NT2/D1 (cell line): Measurements from ENCODE around the gene CCDC171.

Experiments
- SUZ12 ChIP-seq: IDR thresholded peaks from 2 replicates; pipeline ENCODE4 v1.6.1; 2011; ENCODE audit not compliant: insufficient read length, insufficient read depth; ENCODE audit errors: extremely low read depth
- YY1 ChIP-seq: IDR thresholded peaks from 2 replicates; pipeline ENCODE4 v1.6.1; 2011; ENCODE audit not compliant: insufficient read length, insufficient read depth
- ZNF274 ChIP-seq: IDR thresholded peaks from 2 replicates; pipeline ENCODE4 v1.6.1; 2011; ENCODE audit warnings: mild to moderate bottlenecking, low read depth, low read length

DNA sequence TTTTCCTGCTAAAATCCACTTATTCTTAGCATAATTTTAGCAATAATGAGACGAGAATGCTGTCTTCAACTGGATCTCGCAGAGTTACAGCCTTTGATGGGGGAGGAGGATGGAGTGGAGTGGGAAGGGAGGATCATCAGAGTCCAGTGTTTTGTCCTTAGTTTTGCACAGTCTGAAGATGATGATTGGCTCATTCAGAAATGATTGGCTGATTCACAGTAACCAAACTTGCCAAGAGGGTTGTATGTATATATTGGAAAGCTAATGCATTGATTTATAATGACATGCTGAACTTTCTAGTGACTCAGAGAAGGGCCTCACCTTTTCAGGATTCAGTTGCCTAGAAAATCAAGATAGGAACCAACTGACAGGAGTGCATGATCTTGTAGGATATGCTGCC lies 448.0 kb downstream of the CCDC171 start:
- no peak for TF ChIP-seq YY1
- TF ChIP-seq ZNF274: no peak
- no peak for TF ChIP-seq SUZ12
